ENCODE results near the gene TMEM203. TPM values are rescaled to one million over a fixed set of nuclear protein-coding genes. Genes with fewer than 3 reads are reported as not detected.
A peak's percentile ranks its signal among the peaks of the same experiment; 100 is the strongest.

TMEM203 gene
- total and polyA plus RNA-seq, 2 of the 13 experiments (the other 11 are each of a cell fraction or from before 2014, with no cell fraction given) = 23.4 to 36.7 TPM

GRCh38 chr9:137200311-137201204 is 4.9 kb downstream of the TMEM203 start, which contains the start of gene TPRN (continued):
- TF ChIP-seq ZNF556 (CRISPR knock-in tag; IDR thresholded peaks at IDR 0.05; ENCODE audit: borderline replicate concordance) (no peak; the same call in 1 of the 2 replicates), ZSCAN30 (CRISPR knock-in tag; IDR thresholded peaks at IDR 0.05) (no peak), PAWR (CRISPR knock-in tag; IDR thresholded peaks at IDR 0.05; ENCODE audit: borderline replicate concordance) (no peak), ZNF362 (CRISPR knock-in tag; IDR thresholded peaks at IDR 0.05; ENCODE audit: borderline replicate concordance) (no peak), NFAT5 (CRISPR knock-in tag; IDR thresholded peaks at IDR 0.05) (no peak; the same call in 1 of the 2 replicates), ZFP91 (CRISPR knock-in tag; IDR thresholded peaks at IDR 0.05; ENCODE audit: borderline replicate concordance) (peak; percentile 76), ELF1 (CRISPR knock-in tag; IDR thresholded peaks at IDR 0.05) (peak; percentile 100), ERF (CRISPR knock-in tag; IDR thresholded peaks at IDR 0.05) (peak; percentile 90), MTF1 (CRISPR knock-in tag; IDR thresholded peaks at IDR 0.05) (0 out of 2 replicates have a peak, but pooled peaks have one; percentile 16), HMGA1 (CRISPR knock-in tag; conservative IDR thresholded peaks at IDR 0.05) (no peak), STAT5B (CRISPR knock-in tag; IDR thresholded peaks at IDR 0.05) (0 out of 2 replicates have a peak, but pooled peaks have one; percentile 29), ZNF501 (CRISPR knock-in tag; IDR thresholded peaks at IDR 0.05) (peak; percentile 84; the same call in 1 of the 2 replicates), RAD21 (CRISPR knock-in tag; IDR thresholded peaks at IDR 0.05) (no peak; the same call in 1 of the 2 replicates), ZFP36 (IDR thresholded peaks at IDR 0.05; ENCODE audit: borderline replicate concordance, low read depth, low read length, partially characterized antibody) (no peak), SMAD9 (CRISPR knock-in tag; IDR thresholded peaks at IDR 0.05) (no peak), SCMH1 (CRISPR knock-in tag; IDR thresholded peaks at IDR 0.05; ENCODE audit: borderline replicate concordance) (no peak), ZFYVE20 (CRISPR knock-in tag; IDR thresholded peaks at IDR 0.05; ENCODE audit: borderline replicate concordance, low read depth) (no peak), RORA (CRISPR knock-in tag; IDR thresholded peaks at IDR 0.05) (no peak), ZNF782 (CRISPR knock-in tag; IDR thresholded peaks at IDR 0.05; ENCODE audit: borderline replicate concordance) (no peak)
